ENCODE results near the gene INPP4A.

Gene INPP4A

GRCh38 chr2:98476192-98476868 is 31.7 kb downstream of the INPP4A start:
- Histone ChIP-seq H3K4me1 (ENCODE audit: control extremely low read depth in 1 of 4, control insufficient read depth in 4 of 4, insufficient read depth in 4 of 4, low read length in 3 of 4) (peaks cover 11 to 89% (median 50%) of the 10 kb centered on the region in 4 experiments), H3K9me3 (ENCODE audit: control extremely low read depth in 1 of 5, control insufficient read depth in 4 of 5, insufficient read depth in 2 of 5, low read depth in 1 of 5, low read length in 4 of 5) (no peaks in the 10 kb centered on the region), H3K27me3 (replicated peaks in 2 of 5; ENCODE audit: control insufficient read depth in 4 of 5, insufficient read depth in 5 of 5, low read length in 4 of 5) (no peaks in the 10 kb centered on the region), H3K4me3 (ENCODE audit: control insufficient read depth in 1 of 7, extremely low read depth in 1 of 7, insufficient read depth in 4 of 7, low read depth in 2 of 7, low read length in 6 of 7) (no peak overlapping the region), H3K27ac (ENCODE audit: insufficient read depth in 1 of 2, low read depth in 1 of 2, low read length in 2 of 2, poor library complexity in 1 of 2, severe bottlenecking in 2 of 2) (no peak overlapping the region), H3K36me3 (ENCODE audit: control insufficient read depth in 4 of 4, insufficient read depth in 4 of 4, low read length in 3 of 4) (peaks cover 0 to 3% (median 0%) of the 10 kb centered on the region in 4 experiments)
- CTCF ChIA-PET, result interaction anchor here (1.3 to 4.9 kb wide), 2 partner anchors 9 to 12 kb away, joined by 3 to 20 read pairs; no protein-coding TSS in a partner anchor
- POLR2A ChIA-PET, result no interaction called here
- no peak for DNase-seq
- WGBS (ENCODE audit: insufficient coverage), result 95% methylated on average over 8 of the region's 9 CpGs

- DNase-seq, result no peak
- Histone ChIP-seq H3K4me1 (ENCODE audit: control extremely low read depth in 1 of 4, control insufficient read depth in 4 of 4, insufficient read depth in 4 of 4, low read length in 3 of 4) (peaks cover 11 to 87% (median 48%) of the 10 kb centered on the region in 4 experiments), H3K36me3 (ENCODE audit: control insufficient read depth in 4 of 4, insufficient read depth in 4 of 4, low read length in 3 of 4) (peaks cover 0 to 3% (median 0%) of the 10 kb centered on the region in 4 experiments), H3K9me3 (ENCODE audit: control extremely low read depth in 1 of 5, control insufficient read depth in 4 of 5, insufficient read depth in 2 of 5, low read depth in 1 of 5, low read length in 4 of 5) (no peaks in the 10 kb centered on the region), H3K27ac (ENCODE audit: insufficient read depth in 1 of 2, low read depth in 1 of 2, low read length in 2 of 2, poor library complexity in 1 of 2, severe bottlenecking in 2 of 2) (no peak overlapping the region), H3K27me3 (replicated peaks in 2 of 5; ENCODE audit: control insufficient read depth in 4 of 5, insufficient read depth in 5 of 5, low read length in 4 of 5) (no peaks in the 10 kb centered on the region), H3K4me3 (ENCODE audit: control insufficient read depth in 1 of 7, extremely low read depth in 1 of 7, insufficient read depth in 4 of 7, low read depth in 2 of 7, low read length in 6 of 7) (no peak overlapping the region)
- CTCF ChIA-PET, result interaction anchor here (1.6 to 4.9 kb wide), 2 partner anchors 11 to 13 kb away, joined by 4 to 20 read pairs; no protein-coding TSS in a partner anchor
- WGBS (ENCODE audit: insufficient coverage), result 98% methylated on average over 6 of the region's 10 CpGs
- POLR2A ChIA-PET, result no interaction called here
Observed at GRCh38 chr2:98477036-98477435, 32.4 kb downstream of the INPP4A start.

GRCh38 chr2:98477506-98477905 is 32.8 kb downstream of the INPP4A start:
- POLR2A ChIA-PET, result no interaction called here
- Histone ChIP-seq H3K27me3 (replicated peaks in 2 of 5; ENCODE audit: control insufficient read depth in 4 of 5, insufficient read depth in 5 of 5, low read length in 4 of 5) (no peaks in the 10 kb centered on the region), H3K9me3 (ENCODE audit: control extremely low read depth in 1 of 5, control insufficient read depth in 4 of 5, insufficient read depth in 2 of 5, low read depth in 1 of 5, low read length in 4 of 5) (no peaks in the 10 kb centered on the region), H3K36me3 (ENCODE audit: control insufficient read depth in 4 of 4, insufficient read depth in 4 of 4, low read length in 3 of 4) (peaks cover 0 to 3% (median 0%) of the 10 kb centered on the region in 4 experiments), H3K4me1 (ENCODE audit: control extremely low read depth in 1 of 4, control insufficient read depth in 4 of 4, insufficient read depth in 4 of 4, low read length in 3 of 4) (peaks cover 11 to 87% (median 46%) of the 10 kb centered on the region in 4 experiments), H3K4me3 (ENCODE audit: control insufficient read depth in 1 of 7, extremely low read depth in 1 of 7, insufficient read depth in 4 of 7, low read depth in 2 of 7, low read length in 6 of 7) (no peak overlapping the region), H3K27ac (ENCODE audit: insufficient read depth in 1 of 2, low read depth in 1 of 2, low read length in 2 of 2, poor library complexity in 1 of 2, severe bottlenecking in 2 of 2) (no peak overlapping the region)
- 95% methylated on average over 4 of the region's 5 CpGs for WGBS (ENCODE audit: insufficient coverage)
- CTCF ChIA-PET, result interaction anchor here (1.2 to 4.9 kb wide), 3 partner anchors 10 to 25 kb away, joined by 3 to 20 read pairs (median 4); no protein-coding TSS in a partner anchor
- DNase-seq, result no peak

GRCh38 chr2:98478088-98478551 is 33.5 kb downstream of the INPP4A start:
- ChIA-PET CTCF (interaction anchor here (0.6 to 4.9 kb wide), 5 partner anchors 10 to 57 kb away, joined by 3 to 20 read pairs (median 3); no protein-coding TSS in a partner anchor), POLR2A (no interaction called here)
- peaks cover 0 to 3% (median 0%) of the 10 kb centered on the region in 4 experiments for H3K36me3 ChIP-seq (ENCODE audit: control insufficient read depth in 4 of 4, insufficient read depth in 4 of 4, low read length in 3 of 4)
- H3K4me3 ChIP-seq (ENCODE audit: control insufficient read depth in 1 of 7, extremely low read depth in 1 of 7, insufficient read depth in 4 of 7, low read depth in 2 of 7, low read length in 6 of 7), result peak overlapping the region in 1 of 7 experiments; percentile 9
- no peaks in the 10 kb centered on the region for H3K27me3 ChIP-seq (replicated peaks in 2 of 5; ENCODE audit: control insufficient read depth in 4 of 5, insufficient read depth in 5 of 5, low read length in 4 of 5)
- H3K4me1 ChIP-seq (ENCODE audit: control extremely low read depth in 1 of 4, control insufficient read depth in 4 of 4, insufficient read depth in 4 of 4, low read length in 3 of 4), result peaks cover 11 to 88% (median 45%) of the 10 kb centered on the region in 4 experiments
- no peaks in the 10 kb centered on the region for H3K9me3 ChIP-seq (ENCODE audit: control extremely low read depth in 1 of 5, control insufficient read depth in 4 of 5, insufficient read depth in 2 of 5, low read depth in 1 of 5, low read length in 4 of 5)
- no peak overlapping the region for H3K27ac ChIP-seq (ENCODE audit: insufficient read depth in 1 of 2, low read depth in 1 of 2, low read length in 2 of 2, poor library complexity in 1 of 2, severe bottlenecking in 2 of 2)
- 96% methylated on average over 4 of the region's 8 CpGs for WGBS (ENCODE audit: insufficient coverage)
- no peak for DNase-seq

GRCh38 chr2:98478907-98479306 is 34.2 kb downstream of the INPP4A start:
- ChIA-PET CTCF (interaction anchor here (0.6 to 4.9 kb wide), 8 partner anchors 9 to 66 kb away, joined by 3 to 20 read pairs (median 4); no protein-coding TSS in a partner anchor), POLR2A (no interaction called here)
- H3K9me3 ChIP-seq (ENCODE audit: control extremely low read depth in 1 of 5, control insufficient read depth in 4 of 5, insufficient read depth in 2 of 5, low read depth in 1 of 5, low read length in 4 of 5), result no peaks in the 10 kb centered on the region
- peaks cover 7 to 88% (median 42%) of the 10 kb centered on the region in 4 experiments for H3K4me1 ChIP-seq (ENCODE audit: control extremely low read depth in 1 of 4, control insufficient read depth in 4 of 4, insufficient read depth in 4 of 4, low read length in 3 of 4)
- H3K27ac ChIP-seq (ENCODE audit: insufficient read depth in 1 of 2, low read depth in 1 of 2, low read length in 2 of 2, poor library complexity in 1 of 2, severe bottlenecking in 2 of 2), result no peak overlapping the region
- no peaks in the 10 kb centered on the region for H3K27me3 ChIP-seq (replicated peaks in 2 of 5; ENCODE audit: control insufficient read depth in 4 of 5, insufficient read depth in 5 of 5, low read length in 4 of 5)
- H3K4me3 ChIP-seq (ENCODE audit: control insufficient read depth in 1 of 7, extremely low read depth in 1 of 7, insufficient read depth in 4 of 7, low read depth in 2 of 7, low read length in 6 of 7), result peak overlapping the region in 1 of 7 experiments; percentile 9
- DNase-seq, result peak in 2 of 3 donors; percentile 53 to 61
- peaks cover 0 to 3% (median 0%) of the 10 kb centered on the region in 4 experiments for H3K36me3 ChIP-seq (ENCODE audit: control insufficient read depth in 4 of 4, insufficient read depth in 4 of 4, low read length in 3 of 4)
- WGBS (ENCODE audit: insufficient coverage), result 33% methylated on average over 3 of the region's 4 CpGs

GRCh38 chr2:98479371-98479770 is 34.7 kb downstream of the INPP4A start:
- ChIA-PET CTCF (interaction anchor here (0.7 to 4.9 kb wide), 11 partner anchors 8 to 123 kb away, joined by 3 to 20 read pairs (median 3); no protein-coding TSS in a partner anchor), POLR2A (no interaction called here)
- 30% methylated on average over 4 of the region's 4 CpGs for WGBS (ENCODE audit: insufficient coverage)
- Histone ChIP-seq H3K4me3 (ENCODE audit: control insufficient read depth in 1 of 7, extremely low read depth in 1 of 7, insufficient read depth in 4 of 7, low read depth in 2 of 7, low read length in 6 of 7) (peak overlapping the region in 2 of 7 experiments; percentile 19 to 20), H3K27ac (ENCODE audit: insufficient read depth in 1 of 2, low read depth in 1 of 2, low read length in 2 of 2, poor library complexity in 1 of 2, severe bottlenecking in 2 of 2) (no peak overlapping the region), H3K36me3 (ENCODE audit: control insufficient read depth in 4 of 4, insufficient read depth in 4 of 4, low read length in 3 of 4) (peaks cover 0 to 3% (median 0%) of the 10 kb centered on the region in 4 experiments), H3K4me1 (ENCODE audit: control extremely low read depth in 1 of 4, control insufficient read depth in 4 of 4, insufficient read depth in 4 of 4, low read length in 3 of 4) (peaks cover 4 to 88% (median 40%) of the 10 kb centered on the region in 4 experiments), H3K9me3 (ENCODE audit: control extremely low read depth in 1 of 5, control insufficient read depth in 4 of 5, insufficient read depth in 2 of 5, low read depth in 1 of 5, low read length in 4 of 5) (no peaks in the 10 kb centered on the region), H3K27me3 (replicated peaks in 2 of 5; ENCODE audit: control insufficient read depth in 4 of 5, insufficient read depth in 5 of 5, low read length in 4 of 5) (no peaks in the 10 kb centered on the region)
- no peak for DNase-seq
